Activated CD4-positive, alpha-beta T cell treated with anti-CD3 and anti-CD28 coated beads, Interleukin-2, amount 10 ng/mL, durations not matched to agents 24 days and 14 days (primary cell): ENCODE measurements around the gene KHSRP. TPM values are rescaled to one million over a fixed set of nuclear protein-coding genes. Genes with fewer than 3 reads are reported as not detected.
A peak's percentile ranks its signal among the peaks of the same experiment; 100 is the strongest.

ENCODE experiments used
- DNase-seq: peaks from one replicate; pipeline ENCODE4 v3.0.0; 2022
- H3K27ac Mint-ChIP-seq: one replicate; pipeline ENCODE4 v1.8.0; 2022; ENCODE audit warnings: mild to moderate bottlenecking, mixed read lengths
- H3K27me3 Mint-ChIP-seq: one replicate; pipeline ENCODE4 v1.8.0; 2022; ENCODE audit warnings: mixed read lengths
- H3K36me3 Mint-ChIP-seq: one replicate; pipeline ENCODE4 v1.8.0; 2022; ENCODE audit warnings: low read depth, mild to moderate bottlenecking, mixed read lengths
- H3K4me1 Mint-ChIP-seq: one replicate; pipeline ENCODE4 v1.8.0; 2021; ENCODE audit warnings: mixed read lengths
- H3K4me3 Mint-ChIP-seq: one replicate; pipeline ENCODE4 v1.8.0; 2022; ENCODE audit warnings: mild to moderate bottlenecking, moderate library complexity, mixed read lengths
- H3K9me3 Mint-ChIP-seq: one replicate; pipeline ENCODE4 v1.8.0; 2021; ENCODE audit warnings: mixed read lengths
- intact Hi-C: fragments of 100-400 bp; cut with micrococcal nuclease; formaldehyde crosslinking; loops from one replicate; pipeline ENCODE4 v1.15.1; 2023
- total RNA-seq: library from RNA; stranded (reverse); gene quantifications from 2 replicates; pipeline ENCODE4 v1.2.3, GENCODE V29; 2022

The KHSRP gene, protein sequence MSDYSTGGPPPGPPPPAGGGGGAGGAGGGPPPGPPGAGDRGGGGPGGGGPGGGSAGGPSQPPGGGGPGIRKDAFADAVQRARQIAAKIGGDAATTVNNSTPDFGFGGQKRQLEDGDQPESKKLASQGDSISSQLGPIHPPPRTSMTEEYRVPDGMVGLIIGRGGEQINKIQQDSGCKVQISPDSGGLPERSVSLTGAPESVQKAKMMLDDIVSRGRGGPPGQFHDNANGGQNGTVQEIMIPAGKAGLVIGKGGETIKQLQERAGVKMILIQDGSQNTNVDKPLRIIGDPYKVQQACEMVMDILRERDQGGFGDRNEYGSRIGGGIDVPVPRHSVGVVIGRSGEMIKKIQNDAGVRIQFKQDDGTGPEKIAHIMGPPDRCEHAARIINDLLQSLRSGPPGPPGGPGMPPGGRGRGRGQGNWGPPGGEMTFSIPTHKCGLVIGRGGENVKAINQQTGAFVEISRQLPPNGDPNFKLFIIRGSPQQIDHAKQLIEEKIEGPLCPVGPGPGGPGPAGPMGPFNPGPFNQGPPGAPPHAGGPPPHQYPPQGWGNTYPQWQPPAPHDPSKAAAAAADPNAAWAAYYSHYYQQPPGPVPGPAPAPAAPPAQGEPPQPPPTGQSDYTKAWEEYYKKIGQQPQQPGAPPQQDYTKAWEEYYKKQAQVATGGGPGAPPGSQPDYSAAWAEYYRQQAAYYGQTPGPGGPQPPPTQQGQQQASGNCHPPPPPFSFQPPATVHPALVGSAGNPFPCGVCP
- 435 and 461 TPM in 2 replicates for total RNA-seq

DNA sequence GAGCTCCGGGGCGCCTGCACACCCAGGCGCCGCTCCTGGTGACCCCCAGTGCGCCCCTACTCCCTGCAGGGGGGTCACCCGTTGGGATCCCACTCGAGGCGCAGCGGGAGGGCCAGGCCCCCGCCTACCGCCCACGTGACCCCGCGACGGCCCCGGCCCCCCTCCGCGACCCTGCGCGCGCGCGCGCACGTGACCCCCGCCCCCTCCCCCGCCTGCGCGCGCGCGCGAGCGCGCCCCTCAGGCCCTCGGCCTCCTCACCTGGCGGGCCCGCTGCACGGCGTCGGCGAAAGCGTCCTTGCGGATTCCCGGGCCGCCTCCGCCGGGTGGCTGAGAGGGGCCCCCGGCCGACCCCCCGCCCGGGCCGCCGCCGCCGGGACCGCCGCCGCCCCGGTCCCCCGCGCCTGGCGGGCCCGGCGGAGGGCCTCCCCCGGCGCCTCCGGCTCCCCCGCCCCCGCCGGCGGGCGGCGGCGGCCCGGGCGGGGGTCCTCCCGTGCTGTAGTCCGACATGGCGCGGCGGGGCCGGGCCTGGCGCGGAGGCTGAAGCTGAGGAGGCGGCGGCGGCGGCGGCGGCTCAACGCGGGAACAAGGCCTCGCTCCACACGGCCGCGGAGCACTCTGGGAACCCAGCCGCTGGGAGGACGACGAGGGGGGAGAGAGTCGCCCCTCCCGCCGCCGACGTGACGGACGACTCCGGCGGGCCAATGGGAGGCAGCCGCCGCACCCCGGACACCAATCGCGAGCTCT, at the start of gene KHSRP:
KHSRP (minus strand) TSS at position 617 of the 744 bp plus-strand sequence; CDS start at position 507, 110 bp downstream.
- peaks cover 36% of the 10 kb centered on the region for H3K36me3 Mint-ChIP-seq
- intact Hi-C loops, result loop anchor here (2.0 to 10.0 kb wide), 3 partner anchors 64 to 170 kb away; partner anchors contain the start of genes CD70 and CLPP
- peaks cover 26% of the 10 kb centered on the region for H3K4me1 Mint-ChIP-seq
- H3K27ac Mint-ChIP-seq, result peak within 1 kb of the TSS; percentile 97
- H3K27me3 Mint-ChIP-seq, result no peaks in the 10 kb centered on the region
- peak within 1 kb of the TSS; percentile 97 for H3K4me3 Mint-ChIP-seq
- peaks cover 3% of the 10 kb centered on the region for H3K9me3 Mint-ChIP-seq
- DNase-seq, result peak; percentile 76

DNA sequence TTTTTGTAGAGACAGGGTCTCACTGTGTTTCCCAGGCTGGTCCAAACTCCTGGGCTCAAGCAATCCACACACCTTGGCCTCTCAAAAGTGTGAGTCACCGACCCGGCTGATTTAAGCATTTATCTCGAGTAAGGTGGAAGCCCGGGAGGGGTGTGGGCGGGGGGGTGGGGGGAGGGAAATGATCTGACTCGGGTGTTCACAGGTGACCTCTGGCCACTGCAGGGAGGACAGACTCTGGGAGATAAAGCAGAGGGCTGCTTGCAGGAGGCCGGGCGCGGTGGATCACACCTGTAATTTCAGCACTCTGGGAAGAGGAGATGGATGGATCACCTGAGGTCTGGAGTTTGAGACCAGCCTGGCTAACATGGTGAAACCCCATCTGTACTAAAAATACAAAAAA, 49.0 kb upstream of the KHSRP start:
- Mint-ChIP-seq H3K27ac (no peak overlapping the region), H3K36me3 (peaks cover 37% of the 10 kb centered on the region), H3K27me3 (no peaks in the 10 kb centered on the region), H3K4me1 (no peaks in the 10 kb centered on the region), H3K9me3 (no peaks in the 10 kb centered on the region), H3K4me3 (no peak overlapping the region)
- no peak for DNase-seq
- intact Hi-C loops, result no loop called here

DNA sequence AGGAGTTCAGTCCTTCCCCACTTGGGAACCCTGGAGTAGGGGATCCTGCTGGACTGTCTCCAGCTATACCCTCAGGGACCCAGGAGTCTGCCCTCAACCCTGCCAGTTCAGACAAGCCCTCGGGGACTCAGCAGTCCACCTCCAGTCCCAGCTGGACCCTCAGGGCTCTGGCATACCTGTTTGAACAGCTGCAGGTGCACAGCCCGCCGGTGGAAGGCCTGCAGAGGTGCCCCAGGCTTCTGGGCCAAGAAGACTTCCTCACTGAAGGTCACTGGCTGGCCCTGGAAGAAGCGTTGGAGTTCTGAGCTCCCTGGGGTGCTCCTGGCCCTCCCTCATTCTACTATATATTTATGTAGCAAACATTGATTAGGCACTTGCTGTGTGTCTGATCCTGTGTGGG, 48.1 kb upstream of the KHSRP start:
- intact Hi-C loops, result no loop called here
- no peaks in the 10 kb centered on the region for H3K9me3 Mint-ChIP-seq
- no peak overlapping the region for H3K4me3 Mint-ChIP-seq
- peaks cover 41% of the 10 kb centered on the region for H3K36me3 Mint-ChIP-seq
- H3K4me1 Mint-ChIP-seq, result no peaks in the 10 kb centered on the region
- no peak for DNase-seq
- no peaks in the 10 kb centered on the region for H3K27me3 Mint-ChIP-seq
- no peak overlapping the region for H3K27ac Mint-ChIP-seq

DNA sequence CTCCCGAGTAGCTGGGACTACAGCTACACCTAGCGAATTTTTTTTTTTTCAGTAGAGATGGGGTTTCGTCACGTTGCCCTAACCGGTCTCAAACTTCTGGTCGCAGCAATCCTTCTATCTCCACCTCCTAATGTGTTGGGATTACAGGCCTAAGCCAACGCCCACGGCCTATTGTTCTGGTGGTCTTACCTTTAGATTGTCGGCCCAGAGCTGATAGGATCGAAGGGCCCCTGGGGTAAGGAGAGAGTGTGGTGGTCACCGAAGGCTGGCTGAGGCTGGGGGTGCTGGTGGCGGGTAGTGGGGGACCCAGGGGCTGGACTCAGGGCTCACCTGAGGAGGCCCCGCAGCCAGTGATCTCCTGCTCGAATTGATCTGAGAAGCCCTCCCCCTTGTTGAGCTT, 46.5 kb upstream of the KHSRP start:
- Mint-ChIP-seq H3K4me3 (no peak overlapping the region), H3K4me1 (no peaks in the 10 kb centered on the region), H3K27ac (no peak overlapping the region), H3K27me3 (no peaks in the 10 kb centered on the region), H3K36me3 (peaks cover 41% of the 10 kb centered on the region), H3K9me3 (no peaks in the 10 kb centered on the region)
- no peak for DNase-seq
- intact Hi-C loops, result no loop called here

DNA sequence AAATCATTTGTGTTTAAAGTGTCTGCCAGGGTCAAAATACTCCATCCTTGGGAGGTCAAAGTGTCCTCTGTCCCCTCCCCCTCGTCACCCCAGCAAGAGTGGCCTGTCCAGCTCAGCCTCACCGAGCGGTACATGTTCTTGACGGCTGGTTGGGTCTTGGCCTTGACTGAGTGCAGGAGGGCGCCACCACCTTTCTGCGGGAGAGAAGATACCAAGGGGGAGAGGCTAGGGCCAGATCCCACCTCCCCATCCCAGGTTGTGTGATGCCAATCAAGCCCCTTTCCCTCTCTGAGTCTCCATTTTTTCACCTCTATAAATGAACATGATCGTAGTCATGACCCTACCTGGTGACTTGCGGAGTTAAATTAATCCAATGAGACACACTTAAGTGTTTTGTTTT, 45.6 kb upstream of the KHSRP start:
- no peaks in the 10 kb centered on the region for H3K4me1 Mint-ChIP-seq
- no peaks in the 10 kb centered on the region for H3K27me3 Mint-ChIP-seq
- intact Hi-C loops, result no loop called here

DNA sequence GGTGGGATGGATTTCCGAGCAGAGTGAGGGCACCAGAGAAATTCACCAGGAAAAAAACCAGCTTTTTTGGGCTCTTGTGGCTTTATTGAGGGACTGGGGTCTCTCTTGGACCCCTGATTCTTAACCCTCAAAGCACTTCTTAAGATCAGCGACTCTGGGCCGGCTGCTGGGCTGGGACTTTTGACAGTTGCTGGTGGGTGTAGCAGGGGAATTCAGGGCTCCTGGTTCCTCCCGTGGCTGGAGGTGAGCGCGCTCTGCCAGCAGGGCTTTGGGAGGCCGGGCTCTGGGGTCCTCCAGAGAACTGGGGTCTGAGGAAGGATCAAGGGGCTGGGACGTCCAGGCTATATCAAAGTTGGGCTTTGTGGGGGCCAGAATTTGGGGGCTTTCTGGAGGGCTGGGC, 42.8 kb upstream of the KHSRP start:
- Mint-ChIP-seq H3K27ac (no peak overlapping the region), H3K4me1 (peaks cover 3% of the 10 kb centered on the region)

More for the DNA sequence above, 45.6 kb upstream of the KHSRP start:
- H3K9me3 Mint-ChIP-seq, result no peaks in the 10 kb centered on the region
- H3K27ac Mint-ChIP-seq, result no peak overlapping the region
- peaks cover 39% of the 10 kb centered on the region for H3K36me3 Mint-ChIP-seq
- H3K4me3 Mint-ChIP-seq, result no peak overlapping the region
- DNase-seq, result no peak

DNA sequence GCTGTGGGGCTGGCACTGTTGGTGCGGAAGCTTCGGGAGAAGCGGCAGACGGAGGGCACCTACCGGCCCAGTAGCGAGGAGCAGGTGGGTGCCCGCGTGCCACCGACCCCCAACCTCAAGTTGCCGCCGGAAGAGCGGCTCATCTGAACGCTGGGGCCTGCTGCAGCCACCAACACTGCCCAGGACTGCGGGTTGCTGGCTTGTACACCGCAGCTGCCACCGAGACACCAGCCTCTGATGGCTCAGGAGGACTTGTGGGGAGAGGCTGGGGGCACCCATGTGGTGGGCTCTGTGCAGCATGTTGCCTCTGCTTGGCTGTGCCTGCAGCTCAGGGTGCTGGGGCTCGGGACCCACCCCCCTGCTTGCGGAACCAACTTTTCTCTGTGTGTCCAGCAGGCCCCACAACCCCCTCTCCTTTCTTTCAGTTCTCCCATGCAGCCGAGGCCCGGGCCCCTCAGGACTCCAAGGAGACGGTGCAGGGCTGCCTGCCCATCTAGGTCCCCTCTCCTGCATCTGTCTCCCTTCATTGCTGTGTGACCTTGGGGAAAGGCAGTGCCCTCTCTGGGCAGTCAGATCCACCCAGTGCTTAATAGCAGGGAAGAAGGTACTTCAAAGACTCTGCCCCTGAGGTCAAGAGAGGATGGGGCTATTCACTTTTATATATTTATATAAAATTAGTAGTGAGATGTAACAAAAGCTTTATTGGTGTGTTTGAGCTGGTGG, 42.1 kb upstream of the KHSRP start:
- no peak overlapping the region for H3K4me3 Mint-ChIP-seq
- DNase-seq, result no peak
- no peaks in the 10 kb centered on the region for H3K27me3 Mint-ChIP-seq
- intact Hi-C loops, result no loop called here
- no peaks in the 10 kb centered on the region for H3K9me3 Mint-ChIP-seq
- peaks cover 26% of the 10 kb centered on the region for H3K36me3 Mint-ChIP-seq
- H3K27ac Mint-ChIP-seq, result no peak overlapping the region
- H3K4me1 Mint-ChIP-seq, result peaks cover 3% of the 10 kb centered on the region

More for the DNA sequence above, 42.8 kb upstream of the KHSRP start:
- H3K9me3 Mint-ChIP-seq, result no peaks in the 10 kb centered on the region
- no peak for DNase-seq
- H3K27me3 Mint-ChIP-seq, result no peaks in the 10 kb centered on the region
- intact Hi-C loops, result no loop called here
- H3K36me3 Mint-ChIP-seq, result peaks cover 28% of the 10 kb centered on the region
- H3K4me3 Mint-ChIP-seq, result no peak overlapping the region

DNA sequence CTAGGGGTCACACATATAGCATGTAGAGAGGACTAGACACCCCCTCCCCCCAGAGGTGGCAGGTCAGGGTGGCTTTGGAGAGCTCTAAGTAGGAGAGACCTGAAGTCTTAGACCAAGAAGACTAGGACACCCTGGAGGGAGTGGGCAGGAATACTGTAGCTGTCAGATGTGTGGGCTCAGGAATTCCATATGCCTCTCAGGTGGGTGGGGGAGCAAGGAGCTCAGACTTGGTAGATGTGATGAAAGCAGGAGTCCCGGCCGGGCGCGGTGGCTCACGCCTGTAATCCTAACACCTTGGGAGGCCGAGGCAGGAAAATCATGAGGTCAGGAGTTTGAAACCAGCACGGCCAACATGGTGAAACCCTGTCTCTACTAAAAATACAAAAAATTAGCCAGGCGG, 41.1 kb upstream of the KHSRP start:
- Mint-ChIP-seq H3K4me1 (peaks cover 3% of the 10 kb centered on the region), H3K27me3 (no peaks in the 10 kb centered on the region), H3K36me3 (peaks cover 21% of the 10 kb centered on the region), H3K27ac (no peak overlapping the region), H3K4me3 (no peak overlapping the region), H3K9me3 (no peaks in the 10 kb centered on the region)
- no peak for DNase-seq
- intact Hi-C loops, result no loop called here

DNA sequence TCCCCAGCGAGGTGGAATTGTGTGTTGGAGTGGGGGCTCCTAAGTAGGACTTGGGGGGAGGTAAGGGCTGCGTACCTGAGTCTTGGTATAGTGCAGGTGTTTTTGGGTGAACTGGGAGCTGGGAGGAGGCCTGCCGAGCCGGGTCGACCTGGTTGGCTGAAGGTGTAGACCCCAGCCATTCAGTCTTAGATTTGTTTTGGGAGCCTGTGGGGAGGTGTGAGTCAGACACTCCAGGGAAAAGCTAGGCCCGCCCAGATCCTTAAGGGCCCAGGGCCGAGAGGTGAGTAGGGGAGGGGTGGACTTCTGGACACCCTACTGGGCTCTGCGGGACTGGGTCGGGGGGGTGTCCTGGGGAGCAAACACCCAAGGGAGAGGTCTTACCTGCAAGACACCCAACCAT, 40.4 kb upstream of the KHSRP start:
- Mint-ChIP-seq H3K4me1 (peaks cover 5% of the 10 kb centered on the region), H3K36me3 (peaks cover 17% of the 10 kb centered on the region), H3K27ac (no peak overlapping the region), H3K9me3 (no peaks in the 10 kb centered on the region), H3K27me3 (no peaks in the 10 kb centered on the region), H3K4me3 (no peak overlapping the region)
- intact Hi-C loops, result no loop called here
- DNase-seq, result no peak

DNA sequence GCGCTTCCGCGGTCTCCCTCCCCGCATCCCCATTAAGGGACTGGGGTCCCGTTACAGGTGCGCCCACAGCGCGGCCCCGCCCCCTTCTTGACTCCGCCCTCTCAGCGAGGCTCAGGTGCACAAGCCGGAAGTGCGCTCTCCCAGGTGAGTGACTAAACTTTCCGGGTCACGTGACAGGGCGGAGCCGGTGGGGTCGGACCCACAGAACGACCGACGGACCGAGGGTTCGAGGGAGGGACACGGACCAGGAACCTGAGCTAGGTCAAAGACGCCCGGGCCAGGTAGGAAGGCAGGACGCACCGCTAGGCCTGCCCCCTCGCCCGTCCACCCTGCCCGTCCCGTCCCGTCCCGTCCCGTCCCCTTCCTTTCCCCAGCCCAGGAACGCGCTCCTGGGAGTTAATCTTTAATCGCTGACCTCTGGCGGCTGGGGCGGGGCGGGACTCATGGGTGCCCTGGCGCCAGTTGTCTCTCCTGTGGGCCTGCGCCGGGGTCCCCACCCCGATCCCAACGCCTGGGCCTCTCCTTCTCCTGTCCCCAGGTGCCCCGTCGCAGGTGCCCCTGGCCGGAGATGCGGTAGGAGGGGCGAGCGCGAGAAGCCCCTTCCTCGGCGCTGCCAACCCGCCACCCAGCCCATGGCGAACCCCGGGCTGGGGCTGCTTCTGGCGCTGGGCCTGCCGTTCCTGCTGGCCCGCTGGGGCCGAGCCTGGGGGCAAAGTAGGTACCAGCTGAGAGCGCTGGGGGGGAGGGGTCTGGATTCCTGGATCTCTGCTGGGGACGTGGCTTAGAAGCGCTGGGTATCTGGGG, 39.7 kb upstream of the KHSRP start, which contains the start of gene CRB3:
CRB3 (plus strand) TSS at position 202 of the 804 bp plus-strand sequence; CDS start at position 633, 431 bp downstream.
- no peaks in the 10 kb centered on the region for H3K27me3 Mint-ChIP-seq
- no peaks in the 10 kb centered on the region for H3K9me3 Mint-ChIP-seq
- peak; percentile 72 for DNase-seq
- intact Hi-C loops, result no loop called here
- no peak within 1 kb of the TSS for H3K27ac Mint-ChIP-seq
- H3K4me3 Mint-ChIP-seq, result peak within 1 kb of the TSS; percentile 12
- H3K4me1 Mint-ChIP-seq, result peaks cover 6% of the 10 kb centered on the region
- H3K36me3 Mint-ChIP-seq, result peaks cover 12% of the 10 kb centered on the region

DNA sequence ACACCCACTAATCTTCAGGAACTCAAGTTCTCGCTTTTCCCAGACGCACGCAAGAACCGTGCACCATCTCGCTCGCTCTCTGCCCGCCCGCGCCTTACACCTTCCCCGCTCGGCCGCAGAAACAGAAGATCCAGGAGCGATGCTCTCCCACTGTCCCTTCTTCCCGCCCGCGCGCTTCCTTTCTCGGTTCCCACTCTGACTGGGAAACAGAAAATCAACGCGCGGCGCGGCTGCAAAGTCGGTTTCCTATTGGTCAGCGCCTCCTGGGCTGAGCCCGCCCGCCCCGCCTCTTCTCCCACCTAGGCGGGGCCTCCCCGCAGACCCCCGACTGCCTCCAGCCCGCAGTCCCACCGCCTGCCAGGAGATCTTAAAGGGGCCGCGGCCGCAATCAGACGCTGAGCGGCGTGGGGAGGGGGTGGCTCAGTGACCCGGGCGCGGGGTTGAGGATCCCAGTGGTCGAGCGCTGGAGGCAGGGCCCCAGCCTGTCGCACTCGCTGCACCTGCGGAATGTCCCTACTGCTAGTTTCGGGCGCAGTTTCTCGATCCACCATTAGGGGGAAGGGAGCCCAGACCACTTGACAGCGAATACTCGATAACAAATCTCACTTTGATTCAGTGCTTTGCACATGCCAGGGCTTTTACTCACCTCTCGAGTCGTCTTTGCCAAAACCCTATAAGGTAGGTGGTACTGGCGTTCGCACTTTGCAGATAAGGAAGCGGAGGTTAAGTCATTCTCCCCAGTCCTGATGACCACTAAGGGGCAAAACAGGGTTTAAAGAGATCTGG, 35.7 kb upstream of the KHSRP start:
- DNase-seq, result peak; percentile 99

More for the DNA sequence above, 35.7 kb upstream of the KHSRP start:
- H3K36me3 Mint-ChIP-seq, result peaks cover 20% of the 10 kb centered on the region
- intact Hi-C loops, result loop anchor here (1.0 to 2.0 kb wide), 6 partner anchors 21 to 403 kb away; partner anchors contain the start of genes DENND1C and GTF2F1
- H3K4me3 Mint-ChIP-seq, result peak overlapping the region; percentile 93
- H3K9me3 Mint-ChIP-seq, result peaks cover 2% of the 10 kb centered on the region
- peak overlapping the region; percentile 84 for H3K27ac Mint-ChIP-seq
- H3K4me1 Mint-ChIP-seq, result peaks cover 17% of the 10 kb centered on the region
- H3K27me3 Mint-ChIP-seq, result no peaks in the 10 kb centered on the region
